ENCODE results near the gene PDIA6.

The PDIA6 gene

GRCh38 chr2:10778724-10779115, 33.9 kb downstream of the PDIA6 start:
- DNase-seq, result no peak

GRCh38 chr2:10777842-10778723, 34.5 kb downstream of the PDIA6 start:
- no peak for DNase-seq

- DNase-seq, result no peak
These were observed 35.3 kb downstream of the PDIA6 start for GRCh38 chr2:10777111-10777841.

- no peak for DNase-seq
These were observed 36.2 kb downstream of the PDIA6 start for GRCh38 chr2:10776231-10776977.

- no peak for DNase-seq
These were observed 36.8 kb downstream of the PDIA6 start for GRCh38 chr2:10775831-10776230.

- no peak for DNase-seq
These were observed 37.4 kb downstream of the PDIA6 start for GRCh38 chr2:10775021-10775780.

GRCh38 chr2:10774394-10774793, 38.2 kb downstream of the PDIA6 start:
- DNase-seq, result no peak

- no peak for DNase-seq
These were observed 38.7 kb downstream of the PDIA6 start for GRCh38 chr2:10773821-10774341.

- DNase-seq, result no peak
These were observed 39.7 kb downstream of the PDIA6 start for GRCh38 chr2:10772868-10773215.

- DNase-seq, result no peak
These were observed 40.3 kb downstream of the PDIA6 start for GRCh38 chr2:10772201-10772867.

- no peak for DNase-seq
These were observed 40.8 kb downstream of the PDIA6 start for GRCh38 chr2:10771786-10772185.

GRCh38 chr2:10770956-10771750, 41.4 kb downstream of the PDIA6 start:
- no peak for DNase-seq

GRCh38 chr2:10768063-10768507, 44.5 kb downstream of the PDIA6 start:
- DNase-seq, result no peak

- no peak for DNase-seq
These were observed 46.7 kb downstream of the PDIA6 start for GRCh38 chr2:10765914-10766313.

- no peak for DNase-seq
These were observed 47.1 kb downstream of the PDIA6 start for GRCh38 chr2:10765461-10765860.

GRCh38 chr2:10764896-10765295, 47.7 kb downstream of the PDIA6 start:
- no peak for DNase-seq

- no peak for DNase-seq
These were observed 48.3 kb downstream of the PDIA6 start for GRCh38 chr2:10764096-10764785.

- DNase-seq, result no peak
These were observed 49.2 kb downstream of the PDIA6 start for GRCh38 chr2:10763461-10763800.

GRCh38 chr2:10762651-10763460, 49.7 kb downstream of the PDIA6 start:
- no peak for DNase-seq

GRCh38 chr2:10761591-10761990, 51.0 kb downstream of the PDIA6 start:
- no peak for DNase-seq
